Kidney (tissue), 14 donors: ENCODE results near the gene SMARCAD1. TPM values are rescaled to one million over a fixed set of nuclear protein-coding genes. Genes with fewer than 3 reads are reported as not detected.

ENCODE experiments used
- DNase-seq, 5 donors: peaks; one replicate each; pipeline ENCODE4 v3.0.0-alpha.2; 2013 to 2020
- FAIRE-seq: peaks from 2 replicates; lab custom pipeline; 2012; peaks lifted over from hg19 to GRCh38; lab: Jason Lieb, UNC
- H3K27ac ChIP-seq, 2 donors: one replicate each; pipeline ENCODE4 v1.7.0; 2013; ENCODE audit warnings: low read depth in 2 of 2, low read length in 2 of 2, inconsistent platforms in 1 of 2
- H3K27me3 ChIP-seq: one replicate; pipeline ENCODE4 v1.7.1; 2013; ENCODE audit warnings: low read length, inconsistent platforms; ENCODE audit not compliant: control insufficient read depth, insufficient read depth
- H3K36me3 ChIP-seq, 3 donors: one replicate each; pipeline versions ENCODE4 v1.7.0 to v1.7.1; 2013; ENCODE audit warnings: low read length in 3 of 3, control low read depth in 1 of 3, inconsistent platforms in 1 of 3; ENCODE audit not compliant: insufficient read depth in 3 of 3, control insufficient read depth in 2 of 3
- H3K4me1 ChIP-seq, 3 donors: one replicate each; pipeline versions ENCODE4 v1.7.0 to v1.7.1; 2013; ENCODE audit warnings: low read length in 3 of 3, inconsistent platforms in 1 of 3, low read depth in 1 of 3; ENCODE audit not compliant: control insufficient read depth in 2 of 3, insufficient read depth in 2 of 3
- H3K4me3 ChIP-seq, 3 donors: one replicate each; pipeline versions ENCODE4 v1.7.0 to v1.8.1; 2013; ENCODE audit warnings: low read length in 3 of 3, control low read depth in 1 of 3, inconsistent platforms in 1 of 3
- H3K9ac ChIP-seq, 3 donors: one replicate each; pipeline versions ENCODE4 v1.7.0 to v1.7.1; 2013; ENCODE audit warnings: low read length in 3 of 3, control low read depth in 1 of 3, inconsistent platforms in 1 of 3
- H3K9me3 ChIP-seq, 3 donors: one replicate each; pipeline versions ENCODE4 v1.7.0 to v1.7.1; 2013; ENCODE audit warnings: low read length in 3 of 3, control low read depth in 1 of 3, inconsistent platforms in 1 of 3; ENCODE audit not compliant: control insufficient read depth in 2 of 3, insufficient read depth in 1 of 3
- CTCF ChIP-seq: IDR thresholded peaks from 3 replicates; pipeline ENCODE4 v1.5.1; 2012; ENCODE audit warnings: mild to moderate bottlenecking, moderate library complexity, borderline replicate concordance; ENCODE audit not compliant: insufficient read depth; ENCODE audit errors: extremely low read depth
- intact Hi-C: fragments of 100-400 bp; cut with DNase I; formaldehyde crosslinking; loops from one replicate; pipeline ENCODE4 v1.11.1; 2022
- polyA plus RNA-seq: library from polyadenylated mRNA; stranded (reverse); fragments of 350-450 nt; fragmentation: Illumina TruSeq; extraction: RNeasy Lipid Tissue Mini Kit (QIAGEN cat#74804); gene quantifications from one replicate; pipeline ENCODE4 v1.2.3, GENCODE V29; 2014; ENCODE audit warnings: low read depth, low replicate concordance; ENCODE audit not compliant: insufficient read depth
- total RNA-seq: library from RNA; stranded (reverse); fragmentation: NEBNext Ultra II Directional; extraction: Animal tissue kit (Norgen Biotek cat#: 25700); gene quantifications from one replicate; pipeline ENCODE4 v1.2.1, GENCODE V29; 2021
- donor health status: control.
- donor health status: control.
- donor health status: control.
- donor health status: control.
- donor health status: control.
- donor health status: DM: yes; HTN: yes; CAD: no.
- donor health status: Normal renal cell carcinoma (clear cell type).

SMARCAD1 gene
- total and polyA plus RNA-seq, 2 donors from 2014 or later: 7.4 to 28.9 TPM

GRCh38 chr4:94338681-94339351 is 131.2 kb downstream of the SMARCAD1 start:
- H3K9me3 ChIP-seq: no peaks in the 10 kb centered on the region
- no peaks in the 10 kb centered on the region for H3K27me3 ChIP-seq
- H3K27ac ChIP-seq: no peak overlapping the region
- intact Hi-C loops: no loop called here
- no peaks in the 10 kb centered on the region for H3K36me3 ChIP-seq
- DNase-seq (no peak), FAIRE-seq (no peak)
- no peak overlapping the region for H3K4me3 ChIP-seq
- H3K4me1 ChIP-seq: no peaks in the 10 kb centered on the region
- TF ChIP-seq CTCF: no peak
- no peak overlapping the region for H3K9ac ChIP-seq

GRCh38 chr4:94339779-94340178 is 132.1 kb downstream of the SMARCAD1 start:
- intact Hi-C loops: no loop called here

More at GRCh38 chr4:94339779-94340178, 132.1 kb downstream of the SMARCAD1 start:
- H3K36me3 ChIP-seq: no peaks in the 10 kb centered on the region
- no peaks in the 10 kb centered on the region for H3K4me1 ChIP-seq
- no peak overlapping the region for H3K4me3 ChIP-seq
- no peak overlapping the region for H3K9ac ChIP-seq
- H3K9me3 ChIP-seq: no peaks in the 10 kb centered on the region
- FAIRE-seq (no peak), DNase-seq (no peak)
- H3K27me3 ChIP-seq: no peaks in the 10 kb centered on the region
- TF ChIP-seq CTCF: no peak
- H3K27ac ChIP-seq: no peak overlapping the region

Other genes with a start within 250 kb of the SMARCAD1 start
- gene HPGDS, start 135.0 kb downstream of the SMARCAD1 start, total RNA-seq: 7.4 TPM
- 1.9 TPM for gene HPGDS, start 135.0 kb downstream of the SMARCAD1 start, polyA plus RNA-seq
- gene PDLIM5, start 244.1 kb downstream of the SMARCAD1 start, total RNA-seq: 167 TPM
- gene PDLIM5, start 244.1 kb downstream of the SMARCAD1 start, polyA plus RNA-seq: 24.3 TPM